ENCODE measurements around the gene SLC1A4.

GRCh38 chr2:65003037-65003436 is 13.8 kb downstream of the SLC1A4 start:
- TF ChIP-seq SMC3 (IDR thresholded peaks at IDR 0.05; ENCODE audit: low read depth, low read length) (no peak), CTCF (conservative IDR thresholded peaks at IDR 0.05; ENCODE audit: low read depth, low read length) (no peak), RAD21 (IDR thresholded peaks at IDR 0.05; ENCODE audit: low read length) (no peak)

Data from IMR-90 (cell line).